K562 (cell line): ENCODE data around the gene TBC1D5. TPM values are rescaled to one million over a fixed set of nuclear protein-coding genes. Genes with fewer than 3 reads are reported as not detected.

Experiments
- ATAC-seq: fragments of 200-7000 bp; cut with Tn5 transposase; 3 replicates; pipeline ENCODE4 v1.9.1; 2020; ENCODE audit warnings: moderate library complexity
- BruUV-seq: library from RNA; stranded (reverse); fragments of 400-500 nt; replicated peaks from 2 replicates; lab custom pipeline; 2021; lab: Mats Ljungman, UMichigan
- CTCF ChIA-PET: fragments of 300-600 bp; formaldehyde crosslinking; extraction: SDS; loops from one replicate; lab custom pipeline; 2021; ENCODE audit warnings: low intra/inter-chr PET ratio; lab: Yijun Ruan, JAX
- POLR2A ChIA-PET: fragments of 300-600, 350-650 bp; sonication (Branson Sonifier 250); formaldehyde crosslinking; extraction: SDS; loops from one replicate; lab custom pipeline; 2021; ENCODE audit warnings: antibody characterized with exemption, inconsistent platforms; lab: Yijun Ruan, JAX
- DNase-seq, 4 experiments: peaks; one replicate each; pipeline versions ENCODE4 v3.0.0 to v3.0.0-alpha.2; 2011 to 2018; ENCODE audit warnings: low spot score in 3 of 4, mixed read lengths in 3 of 4; ENCODE audit errors: extremely low read depth in 1 of 4
- FAIRE-seq: peaks from 2 replicates; lab custom pipeline; 2011; peaks lifted over from hg19 to GRCh38; lab: Jason Lieb, UNC
- H2AFZ ChIP-seq: 2 replicates; pipeline ENCODE4 v1.6.0; 2011; ENCODE audit warnings: low read depth, low read length, control low read depth, inconsistent platforms
- H3K27ac ChIP-seq: fragments of 200-600 bp; 3 replicates; pipeline ENCODE4 v1.8.0; 2011; ENCODE audit warnings: low read depth, mild to moderate bottlenecking, control low read depth, inconsistent platforms, low read length, moderate library complexity, mixed read lengths; ENCODE audit errors: extremely low read depth
- H3K27me3 ChIP-seq, 2 experiments: fragments of 300-600 bp in 1 of 2; 2 replicates in 1 of 2; 3 replicates in 1 of 2; pipeline versions ENCODE4 v1.6.0 to v1.8.0; 2011; ENCODE audit warnings: inconsistent platforms in 2 of 2, low read length in 2 of 2, mild to moderate bottlenecking in 1 of 2, mixed read lengths in 1 of 2, moderate library complexity in 1 of 2; ENCODE audit not compliant: control insufficient read depth in 2 of 2, insufficient read depth in 2 of 2
- H3K36me3 ChIP-seq: fragments of 300-600 bp; 3 replicates; pipeline ENCODE4 v1.8.0; 2011; ENCODE audit warnings: mild to moderate bottlenecking, low read length, inconsistent platforms; ENCODE audit not compliant: control insufficient read depth, insufficient read depth
- H3K4me1 ChIP-seq, 2 experiments: fragments of 200-600 bp in 1 of 2; replicated peaks in 1 of 2; 2 replicates in 1 of 2; 3 replicates in 1 of 2; pipeline versions ENCODE4 v1.5.1 to v1.8.0; 2011; ENCODE audit warnings: inconsistent platforms in 2 of 2, low read length in 2 of 2, mild to moderate bottlenecking in 1 of 2, mixed read lengths in 1 of 2, moderate library complexity in 1 of 2; ENCODE audit not compliant: control insufficient read depth in 2 of 2, insufficient read depth in 2 of 2
- H3K4me2 ChIP-seq: 2 replicates; pipeline ENCODE4 v1.6.1; 2011; ENCODE audit warnings: low read length, control low read depth, inconsistent platforms, mixed read lengths; ENCODE audit not compliant: insufficient read depth
- H3K4me3 ChIP-seq: fragments of 200-600 bp; sonication (generic), shearing (Covaris generic); 2 replicates; pipeline ENCODE4 v1.5.1; 2016; ENCODE audit warnings: control low read depth, inconsistent platforms
- H3K79me2 ChIP-seq: fragments of 200-600 bp; 3 replicates; pipeline ENCODE4 v1.8.0; 2011; ENCODE audit warnings: low read length, inconsistent platforms; ENCODE audit not compliant: control insufficient read depth, insufficient read depth
- H3K9ac ChIP-seq, 2 experiments: 2 replicates each; pipeline versions ENCODE4 v1.6.0 to v1.6.1; 2011; ENCODE audit warnings: low read depth in 2 of 2, low read length in 2 of 2, control low read depth in 1 of 2, inconsistent platforms in 1 of 2, mild to moderate bottlenecking in 1 of 2, mixed read lengths in 1 of 2; ENCODE audit not compliant: insufficient read depth in 1 of 2
- H3K9me1 ChIP-seq: one replicate; pipeline ENCODE4 v1.6.0; 2011; ENCODE audit warnings: inconsistent platforms, mild to moderate bottlenecking, low read length, moderate library complexity; ENCODE audit not compliant: control insufficient read depth, insufficient read depth
- H3K9me3 ChIP-seq: replicated peaks from 2 replicates; pipeline ENCODE4 v1.5.1; 2011; ENCODE audit warnings: low read depth, low read length, inconsistent platforms; ENCODE audit not compliant: control insufficient read depth, insufficient read depth
- H4K20me1 ChIP-seq: replicated peaks from 2 replicates; pipeline ENCODE4 v1.6.1; 2011; ENCODE audit warnings: low read length, inconsistent platforms, mixed read lengths; ENCODE audit not compliant: control insufficient read depth, insufficient read depth
- CREM ChIP-seq: IDR thresholded peaks from 2 replicates; pipeline ENCODE4 v1.6.1; 2014; ENCODE audit warnings: antibody characterized with exemption, low read depth
- CTCF ChIP-seq, 3 experiments: IDR thresholded peaks in 2 of 3; conservative IDR thresholded peaks in 1 of 3; 2 replicates each; pipeline ENCODE4 v1.5.1; 2011 to 2012; ENCODE audit warnings: low read length in 3 of 3, mild to moderate bottlenecking in 3 of 3, control low read depth in 2 of 3, improper control_type of control experiment in 1 of 3, inconsistent platforms in 1 of 3, low read depth in 1 of 3, mixed read lengths in 1 of 3, moderate library complexity in 1 of 3; ENCODE audit not compliant: insufficient read depth in 2 of 3
- FIP1L1 ChIP-seq: fragments of 200-400 bp; formaldehyde crosslinking; IDR thresholded peaks from 2 replicates; pipeline ENCODE4 v1.6.1; 2018; ENCODE audit warnings: mild to moderate bottlenecking, low read depth, low read length; ENCODE audit not compliant: poor library complexity, severe bottlenecking
- KDM2B ChIP-seq: fragments of 250-450 bp; sonication (Bioruptor Pico); IDR thresholded peaks from 2 replicates; pipeline ENCODE4 v1.8.0; 2021; ENCODE audit warnings: mild to moderate bottlenecking, moderate library complexity
- KDM4B ChIP-seq, 2 experiments: fragments of 450-650 bp in 1 of 2; sonication (generic) in 1 of 2; IDR thresholded peaks; 2 replicates each; pipeline ENCODE4 v1.6.1; 2016 to 2017; ENCODE audit warnings: borderline replicate concordance in 2 of 2, antibody characterized with exemption in 1 of 2, low read depth in 1 of 2, mild to moderate bottlenecking in 1 of 2
- POLR3A ChIP-seq: IDR thresholded peaks from 2 replicates; pipeline ENCODE4 v1.6.1; 2011; ENCODE audit warnings: borderline replicate concordance, mild to moderate bottlenecking, moderate library complexity; ENCODE audit not compliant: insufficient read length, insufficient read depth; ENCODE audit errors: extremely low read depth
- ZBTB11 ChIP-seq, 3 experiments: fragments of 200-800 bp in 1 of 3; fragments of 250-450 bp in 1 of 3; fragments of 450-650 bp in 1 of 3; sonication (Bioruptor Pico) in 1 of 3; sonication (Bioruptor generic) in 1 of 3; formaldehyde crosslinking in 1 of 3; IDR thresholded peaks; 2 replicates each; pipeline versions ENCODE4 v1.6.1 to v1.8.0; 2016 to 2022; ENCODE audit warnings: mild to moderate bottlenecking in 2 of 3, missing genetic modification characterization in 2 of 3, missing compliant biosample characterization in 1 of 3, moderate library complexity in 1 of 3
- ZKSCAN8 ChIP-seq: fragments of 200-800 bp; sonication (Bioruptor generic); IDR thresholded peaks from 2 replicates; pipeline ENCODE4 v1.6.1; 2016; ENCODE audit warnings: missing genetic modification characterization, missing compliant biosample characterization
- ZMIZ1 ChIP-seq, 2 experiments: fragments of 150-350 bp in 1 of 2; IDR thresholded peaks; 2 replicates each; pipeline ENCODE4 v1.6.1; 2012 to 2016; ENCODE audit warnings: low read depth in 2 of 2, low read length in 2 of 2, mild to moderate bottlenecking in 1 of 2, moderate library complexity in 1 of 2
- in situ Hi-C: fragments of 300-500 bp; cut with MboI; formaldehyde crosslinking; loops from 4 replicates; pipeline ENCODE4 v1.15.0; 2018; ENCODE audit warnings: inconsistent platforms, mixed read lengths
- intact Hi-C: fragments of 100-400 bp; cut with micrococcal nuclease; formaldehyde crosslinking; loops from 2 replicates; pipeline ENCODE4 v1.14.2; 2022
- polyA plus RNA-seq, 8 experiments: library from polyadenylated mRNA; depleted of rRNA in 4 of 8; stranded (reverse) in 5 of 8; unstranded in 3 of 8; fragments of >200 nt; fragmentation: Nextera tagmentation in 2 of 8; fragmentation: Illumina TruSeq in 1 of 8; extraction: Ambion mirVana in 2 of 8; extraction: Trizol in 1 of 8; gene quantifications; 2 replicates each; pipeline versions ENCODE4 v1.2.1 to v1.2.3, GENCODE V29; 2011 to 2014; ENCODE audit warnings: inconsistent platforms in 1 of 8, missing spikeins in 1 of 8
- total RNA-seq, 7 experiments: library from RNA; depleted of rRNA in 6 of 7; stranded (reverse); fragments of >200 nt in 6 of 7; fragmentation: Illumina TruSeq in 2 of 7; extraction: Trizol in 2 of 7; gene quantifications; 2 replicates each; pipeline versions ENCODE4 v1.2.1 to v1.2.3, GENCODE V29; 2011 to 2021; ENCODE audit warnings: low replicate concordance in 1 of 7

Gene TBC1D5
- total and polyA plus RNA-seq, 9 of the 15 experiments (the other 6 are each of a cell fraction or from before 2014, with no cell fraction given): 2.9 to 38.1 (median 25.6) TPM

- TF ChIP-seq CREM: no peak
- no peak for TF ChIP-seq ZKSCAN8 (CRISPR knock-in tag)
- TF ChIP-seq ZBTB11 (CRISPR knock-in tag; IDR thresholded peaks at IDR 0.05): no peak
- TF ChIP-seq FIP1L1: no peak
- TF ChIP-seq KDM2B (CRISPR knock-in tag): no peak
Observed at GRCh38 chr3:17683542-17684207, 58.8 kb downstream of the TBC1D5 start (continued).

- ATAC-seq (no peak), DNase-seq (no peak), FAIRE-seq (no peak)
- in situ Hi-C loops (no loop called here), intact Hi-C loops (loop anchor here (10.0 kb wide), 1 partner anchor 426 kb away; no protein-coding TSS in a partner anchor)
- Histone ChIP-seq H3K4me1 (no peaks in the 10 kb centered on the region), H3K9ac (no peak overlapping the region), H3K79me2 (0 out of 3 replicates have a peak, but pooled peaks cover 2% of the 10 kb centered on the region), H3K9me3 (no peaks in the 10 kb centered on the region), H3K36me3 (no peaks in the 10 kb centered on the region), H3K27ac (no peak overlapping the region), H2AFZ (no peak overlapping the region), H3K9me1 (no peaks in the 10 kb centered on the region), H3K27me3 (no peaks in the 10 kb centered on the region), H3K4me3 (no peak overlapping the region), H4K20me1 (no peaks in the 10 kb centered on the region), H3K4me2 (no peak overlapping the region)
- no TSS peak for BruUV-seq
- ChIA-PET POLR2A (interaction anchor here (1.8 kb wide), 1 partner anchor 10 kb away, joined by 4 read pairs; no protein-coding TSS in a partner anchor), CTCF (no interaction called here)
- TF ChIP-seq POLR3A (no peak), ZMIZ1 (IDR thresholded peaks at IDR 0.05; ENCODE audit: low read depth in 2 of 2, low read length in 2 of 2) (no peak), CTCF (IDR thresholded peaks at IDR 0.05 in 2 of 3, conservative IDR thresholded peaks at IDR 0.05 in 1 of 3; ENCODE audit: insufficient read depth in 2 of 3, low read depth in 1 of 3, low read length in 3 of 3) (no peak), KDM4B (IDR thresholded peaks at IDR 0.05; ENCODE audit: borderline replicate concordance in 2 of 2, low read depth in 1 of 2) (no peak)
Observed at GRCh38 chr3:17680530-17680929, 61.9 kb downstream of the TBC1D5 start.
